HEK293 (cell line): Measurements from ENCODE around the gene CCDC112.

Experiments used
- CTCF ChIA-PET: fragments of 350-600 bp; formaldehyde crosslinking; extraction: SDS; loops from one replicate; lab custom pipeline; 2021; ENCODE audit warnings: antibody characterized with exemption; lab: Yijun Ruan, JAX
- POLR2A ChIA-PET: fragments of 300-600 bp; formaldehyde crosslinking; extraction: SDS; loops from one replicate; lab custom pipeline; 2020; ENCODE audit warnings: antibody characterized with exemption, inconsistent platforms; lab: Yijun Ruan, JAX
- H3K27ac ChIP-seq: fragments of 200-500 bp; sonication (Bioruptor generic); 2 replicates; pipeline ENCODE4 v1.5.1; 2014; ENCODE audit warnings: low read depth, low read length, control low read depth, inconsistent platforms; ENCODE audit errors: extremely low read depth
- H3K36me3 ChIP-seq, 2 experiments: fragments of 200-500 bp in 1 of 2; sonication (Bioruptor generic) in 1 of 2; 1 replicate in 1 of 2; 2 replicates in 1 of 2; pipeline ENCODE4 v1.5.1; 2014 to 2017; ENCODE audit warnings: inconsistent platforms in 2 of 2, low read length in 2 of 2; ENCODE audit not compliant: control insufficient read depth in 2 of 2, insufficient read depth in 1 of 2
- H3K4me1 ChIP-seq: fragments of 200-500 bp; sonication (Bioruptor generic); 2 replicates; pipeline ENCODE4 v1.5.1; 2014; ENCODE audit warnings: mild to moderate bottlenecking, low read length, inconsistent platforms; ENCODE audit not compliant: control insufficient read depth, insufficient read depth
- H3K4me3 ChIP-seq: 2 replicates; pipeline ENCODE4 v1.5.1; 2011; ENCODE audit warnings: low read depth, mild to moderate bottlenecking, control low read depth, low read length, moderate library complexity
- H3K9me3 ChIP-seq: fragments of 200-500 bp; sonication (Bioruptor generic); 2 replicates; pipeline ENCODE4 v1.5.1; 2014; ENCODE audit warnings: low read depth, low read length, inconsistent platforms; ENCODE audit not compliant: control insufficient read depth, insufficient read depth
- BCL11A ChIP-seq: fragments of 450-650 bp; formaldehyde crosslinking; IDR thresholded peaks from 2 replicates; pipeline ENCODE4 v1.5.1; 2016; ENCODE audit warnings: low read depth, missing biosample characterization, missing genetic modification characterization
- KLF9 ChIP-seq: fragments of 450-650 bp; formaldehyde crosslinking; IDR thresholded peaks from 2 replicates; pipeline ENCODE4 v1.5.1; 2016; ENCODE audit warnings: missing biosample characterization, missing genetic modification characterization, low read depth
- SP2 ChIP-seq: fragments of 450-650 bp; formaldehyde crosslinking; IDR thresholded peaks from 2 replicates; pipeline ENCODE4 v1.5.1; 2016; ENCODE audit warnings: missing biosample characterization, missing genetic modification characterization
- ZBTB21 ChIP-seq: fragments of 450-650 bp; formaldehyde crosslinking; IDR thresholded peaks from 2 replicates; pipeline ENCODE4 v1.5.1; 2017; ENCODE audit warnings: missing biosample characterization, missing genetic modification characterization
- ZNF155 ChIP-seq: fragments of 450-650 bp; formaldehyde crosslinking; IDR thresholded peaks from 2 replicates; pipeline ENCODE4 v1.5.1; 2016; ENCODE audit warnings: missing biosample characterization, missing genetic modification characterization
- ZNF19 ChIP-seq: fragments of 450-650 bp; formaldehyde crosslinking; IDR thresholded peaks from 2 replicates; pipeline ENCODE4; 2016; ENCODE audit warnings: missing biosample characterization, missing genetic modification characterization, low read depth
- ZNF202 ChIP-seq: fragments of 450-650 bp; formaldehyde crosslinking; IDR thresholded peaks from 2 replicates; pipeline ENCODE4 v1.5.1; 2016; ENCODE audit warnings: missing biosample characterization, missing genetic modification characterization, borderline replicate concordance
- ZNF24 ChIP-seq: fragments of 450-650 bp; formaldehyde crosslinking; IDR thresholded peaks from 2 replicates; pipeline ENCODE4 v1.5.1; 2016; ENCODE audit warnings: missing biosample characterization, missing genetic modification characterization
- ZNF48 ChIP-seq: fragments of 450-650 bp; formaldehyde crosslinking; IDR thresholded peaks from 2 replicates; pipeline ENCODE4 v1.5.1; 2016; ENCODE audit warnings: missing biosample characterization, missing genetic modification characterization
- ZNF514 ChIP-seq: fragments of 450-650 bp; formaldehyde crosslinking; IDR thresholded peaks from 2 replicates; pipeline ENCODE4 v1.5.1; 2016; ENCODE audit warnings: missing biosample characterization, missing genetic modification characterization
- ZNF521 ChIP-seq: fragments of 450-650 bp; formaldehyde crosslinking; IDR thresholded peaks from 2 replicates; pipeline ENCODE4 v1.5.1; 2017; ENCODE audit warnings: missing biosample characterization, mild to moderate bottlenecking, missing genetic modification characterization
- ZNF558 ChIP-seq: fragments of 450-650 bp; formaldehyde crosslinking; IDR thresholded peaks from 2 replicates; pipeline ENCODE4 v1.5.1; 2016; ENCODE audit warnings: missing biosample characterization, missing genetic modification characterization
- ZNF600 ChIP-seq: fragments of 450-650 bp; formaldehyde crosslinking; IDR thresholded peaks from 2 replicates; pipeline ENCODE4 v1.5.1; 2016; ENCODE audit warnings: missing biosample characterization, missing genetic modification characterization
- ZNF610 ChIP-seq: fragments of 450-650 bp; formaldehyde crosslinking; IDR thresholded peaks from 2 replicates; pipeline ENCODE4 v1.5.1; 2016; ENCODE audit warnings: missing biosample characterization, missing genetic modification characterization, borderline replicate concordance
- ZNF623 ChIP-seq: fragments of 450-650 bp; formaldehyde crosslinking; IDR thresholded peaks from 2 replicates; pipeline ENCODE4 v1.5.1; 2016; ENCODE audit warnings: missing biosample characterization, missing genetic modification characterization
- ZNF660 ChIP-seq: fragments of 450-650 bp; IDR thresholded peaks from 2 replicates; pipeline ENCODE4 v1.5.1; 2018; ENCODE audit warnings: missing biosample characterization, mild to moderate bottlenecking, missing genetic modification characterization
- ZNF776 ChIP-seq: fragments of 450-650 bp; formaldehyde crosslinking; IDR thresholded peaks from 2 replicates; pipeline ENCODE4 v1.5.0; 2017; ENCODE audit warnings: missing biosample characterization, missing genetic modification characterization, borderline replicate concordance
- ZNF785 ChIP-seq: fragments of 450-650 bp; formaldehyde crosslinking; IDR thresholded peaks from 2 replicates; pipeline ENCODE4 v1.5.1; 2016; ENCODE audit warnings: missing biosample characterization, missing genetic modification characterization
- TF ChIP-seq, protein P1 (sequence below): fragments of 450-650 bp; formaldehyde crosslinking; IDR thresholded peaks from 2 replicates; pipeline ENCODE4 v1.5.1; 2016; ENCODE audit warnings: missing biosample characterization, missing genetic modification characterization
- TF ChIP-seq, protein P2 (sequence below): fragments of 450-650 bp; formaldehyde crosslinking; IDR thresholded peaks from 2 replicates; pipeline ENCODE4 v1.5.1; 2017; ENCODE audit warnings: missing biosample characterization, missing genetic modification characterization
- TF ChIP-seq, protein P3 (sequence below): fragments of 450-650 bp; formaldehyde crosslinking; IDR thresholded peaks from 2 replicates; pipeline ENCODE4 v1.5.1; 2016; ENCODE audit warnings: missing biosample characterization, missing genetic modification characterization
- TF ChIP-seq, protein P4 (sequence below): fragments of 450-650 bp; formaldehyde crosslinking; IDR thresholded peaks from 2 replicates; pipeline ENCODE4 v1.5.1; 2016; ENCODE audit warnings: missing biosample characterization, missing genetic modification characterization
- TF ChIP-seq, protein P5 (sequence below): fragments of 450-650 bp; formaldehyde crosslinking; IDR thresholded peaks from 2 replicates; pipeline ENCODE4 v1.5.1; 2017; ENCODE audit warnings: missing biosample characterization, mild to moderate bottlenecking, missing genetic modification characterization, moderate library complexity

Gene CCDC112

DNA sequence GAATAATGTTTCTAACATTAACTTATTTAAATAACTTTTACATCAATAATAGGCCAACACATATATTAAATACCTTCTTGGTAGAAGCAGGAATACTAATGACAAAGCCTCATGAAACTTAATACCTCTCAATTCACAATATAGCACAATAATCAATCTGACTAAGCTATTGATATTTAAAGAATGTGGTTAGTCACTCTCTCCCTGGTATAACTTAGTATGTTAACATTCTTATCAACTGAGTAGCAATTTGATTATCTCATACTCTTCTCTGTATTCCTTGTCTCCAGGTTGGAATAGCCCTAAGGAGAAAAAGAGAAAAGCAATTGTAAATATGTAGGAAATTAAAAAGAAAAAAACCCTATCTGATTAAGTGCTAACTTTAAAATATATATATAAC, 28.8 kb downstream of the CCDC112 start:
- TF ChIP-seq ZNF155 (tag by site-specific recombination): no peak
- TF ChIP-seq ZNF19 (tag by site-specific recombination): no peak
- TF ChIP-seq ZNF785 (tag by site-specific recombination): no peak
- no peak for TF ChIP-seq ZNF623 (tag by site-specific recombination)
- TF ChIP-seq ZNF600 (tag by site-specific recombination): no peak
- no peak for TF ChIP-seq ZNF610
- TF ChIP-seq, protein P1, sequence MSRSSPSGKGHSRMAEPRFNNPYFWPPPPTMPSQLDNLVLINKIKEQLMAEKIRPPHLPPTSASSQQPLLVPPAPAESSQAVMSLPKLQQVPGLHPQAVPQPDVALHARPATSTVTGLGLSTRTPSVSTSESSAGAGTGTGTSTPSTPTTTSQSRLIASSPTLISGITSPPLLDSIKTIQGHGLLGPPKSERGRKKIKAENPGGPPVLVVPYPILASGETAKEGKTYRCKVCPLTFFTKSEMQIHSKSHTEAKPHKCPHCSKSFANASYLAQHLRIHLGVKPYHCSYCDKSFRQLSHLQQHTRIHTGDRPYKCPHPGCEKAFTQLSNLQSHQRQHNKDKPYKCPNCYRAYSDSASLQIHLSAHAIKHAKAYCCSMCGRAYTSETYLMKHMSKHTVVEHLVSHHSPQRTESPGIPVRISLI (tag by site-specific recombination): no peak
- no peak for TF ChIP-seq ZNF514 (tag by site-specific recombination)
- TF ChIP-seq SP2 (tag by site-specific recombination): no peak
- Histone ChIP-seq H3K27ac (no peak overlapping the region), H3K9me3 (no peaks in the 10 kb centered on the region), H3K4me3 (no peak overlapping the region), H3K36me3 (peaks cover 17 to 21% of the 10 kb centered on the region in 2 experiments), H3K4me1 (peaks cover 5% of the 10 kb centered on the region)
- ChIA-PET CTCF (no interaction called here), POLR2A (no interaction called here)

DNA sequence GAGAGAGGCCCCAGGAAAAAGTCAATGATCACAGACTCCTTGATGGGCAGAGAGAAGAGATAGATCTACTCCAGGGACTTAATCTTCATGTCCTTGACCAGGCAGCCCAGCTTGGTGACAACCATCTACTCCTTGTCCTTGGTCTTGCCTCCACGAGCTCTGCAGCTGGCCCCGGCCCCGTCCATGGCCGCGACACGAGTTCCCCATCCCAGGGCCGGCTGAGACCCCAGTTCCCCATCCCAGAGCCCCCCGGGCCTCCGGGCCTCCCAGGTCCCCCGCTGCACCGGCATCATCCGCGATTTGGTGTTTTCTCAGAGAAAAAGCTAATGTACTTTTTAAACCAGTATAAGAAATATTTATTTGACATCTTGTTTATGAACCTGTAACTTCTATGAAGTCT, 31.2 kb downstream of the CCDC112 start:
- H3K9me3 ChIP-seq: no peaks in the 10 kb centered on the region
- no peak overlapping the region for H3K4me3 ChIP-seq
- H3K36me3 ChIP-seq: peaks cover 10 to 15% of the 10 kb centered on the region in 2 experiments
- peaks cover 14% of the 10 kb centered on the region for H3K4me1 ChIP-seq
- TF ChIP-seq, protein P2, sequence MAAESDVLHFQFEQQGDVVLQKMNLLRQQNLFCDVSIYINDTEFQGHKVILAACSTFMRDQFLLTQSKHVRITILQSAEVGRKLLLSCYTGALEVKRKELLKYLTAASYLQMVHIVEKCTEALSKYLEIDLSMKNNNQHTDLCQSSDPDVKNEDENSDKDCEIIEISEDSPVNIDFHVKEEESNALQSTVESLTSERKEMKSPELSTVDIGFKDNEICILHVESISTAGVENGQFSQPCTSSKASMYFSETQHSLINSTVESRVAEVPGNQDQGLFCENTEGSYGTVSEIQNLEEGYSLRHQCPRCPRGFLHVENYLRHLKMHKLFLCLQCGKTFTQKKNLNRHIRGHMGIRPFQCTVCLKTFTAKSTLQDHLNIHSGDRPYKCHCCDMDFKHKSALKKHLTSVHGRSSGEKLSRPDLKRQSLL (tag by site-specific recombination): no peak
- TF ChIP-seq, protein P3, sequence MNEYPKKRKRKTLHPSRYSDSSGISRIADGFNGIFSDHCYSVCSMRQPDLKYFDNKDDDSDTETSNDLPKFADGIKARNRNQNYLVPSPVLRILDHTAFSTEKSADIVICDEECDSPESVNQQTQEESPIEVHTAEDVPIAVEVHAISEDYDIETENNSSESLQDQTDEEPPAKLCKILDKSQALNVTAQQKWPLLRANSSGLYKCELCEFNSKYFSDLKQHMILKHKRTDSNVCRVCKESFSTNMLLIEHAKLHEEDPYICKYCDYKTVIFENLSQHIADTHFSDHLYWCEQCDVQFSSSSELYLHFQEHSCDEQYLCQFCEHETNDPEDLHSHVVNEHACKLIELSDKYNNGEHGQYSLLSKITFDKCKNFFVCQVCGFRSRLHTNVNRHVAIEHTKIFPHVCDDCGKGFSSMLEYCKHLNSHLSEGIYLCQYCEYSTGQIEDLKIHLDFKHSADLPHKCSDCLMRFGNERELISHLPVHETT (tag by site-specific recombination): no peak
- TF ChIP-seq, protein P4, sequence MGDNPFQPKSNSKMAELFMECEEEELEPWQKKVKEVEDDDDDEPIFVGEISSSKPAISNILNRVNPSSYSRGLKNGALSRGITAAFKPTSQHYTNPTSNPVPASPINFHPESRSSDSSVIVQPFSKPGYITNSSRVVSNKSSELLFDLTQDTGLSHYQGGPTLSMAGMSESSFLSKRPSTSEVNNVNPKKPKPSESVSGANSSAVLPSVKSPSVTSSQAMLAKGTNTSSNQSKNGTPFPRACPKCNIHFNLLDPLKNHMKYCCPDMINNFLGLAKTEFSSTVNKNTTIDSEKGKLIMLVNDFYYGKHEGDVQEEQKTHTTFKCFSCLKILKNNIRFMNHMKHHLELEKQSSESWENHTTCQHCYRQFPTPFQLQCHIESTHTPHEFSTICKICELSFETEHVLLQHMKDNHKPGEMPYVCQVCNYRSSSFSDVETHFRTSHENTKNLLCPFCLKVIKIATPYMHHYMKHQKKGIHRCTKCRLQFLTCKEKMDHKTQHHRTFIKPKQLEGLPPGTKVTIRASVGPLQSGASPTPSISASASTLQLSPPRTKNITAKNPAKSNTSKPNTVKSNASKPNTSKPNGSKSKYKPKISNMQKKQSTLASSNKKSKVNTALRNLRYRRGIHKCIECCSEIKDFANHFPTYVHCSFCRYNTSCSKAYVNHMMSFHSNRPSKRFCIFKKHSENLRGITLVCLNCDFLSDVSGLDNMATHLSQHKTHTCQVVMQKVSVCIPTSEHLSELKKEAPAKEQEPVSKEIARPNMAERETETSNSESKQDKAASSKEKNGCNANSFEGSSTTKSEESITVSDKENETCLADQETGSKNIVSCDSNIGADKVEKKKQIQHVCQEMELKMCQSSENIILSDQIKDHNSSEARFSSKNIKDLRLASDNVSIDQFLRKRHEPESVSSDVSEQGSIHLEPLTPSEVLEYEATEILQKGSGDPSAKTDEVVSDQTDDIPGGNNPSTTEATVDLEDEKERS (tag by site-specific recombination): no peak
- no peak for TF ChIP-seq ZNF558
- no peak for TF ChIP-seq KLF9
- TF ChIP-seq ZNF660 (tag by site-specific recombination): no peak
- TF ChIP-seq BCL11A (tag by site-specific recombination): no peak
- no peak for TF ChIP-seq ZNF24 (tag by site-specific recombination)
- TF ChIP-seq ZNF48 (tag by site-specific recombination): no peak
- no peak for TF ChIP-seq ZNF776 (tag by site-specific recombination)
- TF ChIP-seq ZNF202 (tag by site-specific recombination): no peak
- no peak for TF ChIP-seq ZNF521 (tag by site-specific recombination)
- TF ChIP-seq, protein P5, sequence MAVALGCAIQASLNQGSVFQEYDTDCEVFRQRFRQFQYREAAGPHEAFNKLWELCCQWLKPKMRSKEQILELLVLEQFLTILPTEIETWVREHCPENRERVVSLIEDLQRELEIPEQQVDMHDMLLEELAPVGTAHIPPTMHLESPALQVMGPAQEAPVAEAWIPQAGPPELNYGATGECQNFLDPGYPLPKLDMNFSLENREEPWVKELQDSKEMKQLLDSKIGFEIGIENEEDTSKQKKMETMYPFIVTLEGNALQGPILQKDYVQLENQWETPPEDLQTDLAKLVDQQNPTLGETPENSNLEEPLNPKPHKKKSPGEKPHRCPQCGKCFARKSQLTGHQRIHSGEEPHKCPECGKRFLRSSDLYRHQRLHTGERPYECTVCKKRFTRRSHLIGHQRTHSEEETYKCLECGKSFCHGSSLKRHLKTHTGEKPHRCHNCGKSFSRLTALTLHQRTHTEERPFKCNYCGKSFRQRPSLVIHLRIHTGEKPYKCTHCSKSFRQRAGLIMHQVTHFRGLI (tag by site-specific recombination): no peak
- TF ChIP-seq ZBTB21 (tag by site-specific recombination): no peak
- ChIA-PET CTCF (no interaction called here), POLR2A (interaction anchor here (0.9 kb wide), 1 partner anchor 31 kb away, joined by 3 read pairs; the partner anchor contains the start of gene CCDC112)
- H3K27ac ChIP-seq: no peak overlapping the region
